HL-60 (cell line): ENCODE data around the gene TBC1D1.

Source experiments
- DNase-seq, 2 experiments: peaks; one replicate each; pipeline ENCODE4 v3.0.0-alpha.2; 2010 to 2020; ENCODE audit warnings: low read depth in 1 of 2, low spot score in 1 of 2
- H3K27ac ChIP-seq: fragments of 250-450 bp; sonication (Bioruptor Pico); replicated peaks from 2 replicates; pipeline ENCODE4 v1.5.1; 2020; ENCODE audit warnings: mild to moderate bottlenecking, moderate library complexity
- H3K27me3 ChIP-seq: fragments of 250-450 bp; sonication (Bioruptor Pico); 2 replicates; pipeline ENCODE4 v1.5.1; 2021; ENCODE audit warnings: mild to moderate bottlenecking, moderate library complexity; ENCODE audit not compliant: insufficient read depth, poor library complexity, severe bottlenecking
- H3K4me3 ChIP-seq: replicated peaks from 2 replicates; pipeline ENCODE4 v1.5.1; 2011; ENCODE audit warnings: mild to moderate bottlenecking, control low read depth, low read length; ENCODE audit not compliant: insufficient read depth
- GABPA ChIP-seq: IDR thresholded peaks from 2 replicates; pipeline ENCODE4 v1.6.1; 2012; ENCODE audit warnings: low read depth
- POLR2AphosphoS5 ChIP-seq: IDR thresholded peaks from 2 replicates; pipeline ENCODE4 v1.6.1; 2012; ENCODE audit warnings: low read depth
- REST ChIP-seq: IDR thresholded peaks from 2 replicates; pipeline ENCODE4 v1.6.1; 2012; ENCODE audit warnings: low read depth; ENCODE audit not compliant: insufficient replicate concordance
- SPI1 ChIP-seq: IDR thresholded peaks from 2 replicates; pipeline ENCODE4 v1.6.1; 2012; ENCODE audit warnings: low read depth, mild to moderate bottlenecking, borderline replicate concordance
- TF ChIP-seq, protein P1 (sequence below): IDR thresholded peaks from one replicate; pipeline ENCODE4 v1.5.1; 2011; ENCODE audit warnings: low read length, control low read depth, inconsistent platforms; ENCODE audit not compliant: insufficient read depth

Gene TBC1D1

GRCh38 chr4:37949636-37950426 is 58.9 kb downstream of the TBC1D1 start:
- no peaks in the 10 kb centered on the region for H3K27me3 ChIP-seq
- TF ChIP-seq, protein P1, sequence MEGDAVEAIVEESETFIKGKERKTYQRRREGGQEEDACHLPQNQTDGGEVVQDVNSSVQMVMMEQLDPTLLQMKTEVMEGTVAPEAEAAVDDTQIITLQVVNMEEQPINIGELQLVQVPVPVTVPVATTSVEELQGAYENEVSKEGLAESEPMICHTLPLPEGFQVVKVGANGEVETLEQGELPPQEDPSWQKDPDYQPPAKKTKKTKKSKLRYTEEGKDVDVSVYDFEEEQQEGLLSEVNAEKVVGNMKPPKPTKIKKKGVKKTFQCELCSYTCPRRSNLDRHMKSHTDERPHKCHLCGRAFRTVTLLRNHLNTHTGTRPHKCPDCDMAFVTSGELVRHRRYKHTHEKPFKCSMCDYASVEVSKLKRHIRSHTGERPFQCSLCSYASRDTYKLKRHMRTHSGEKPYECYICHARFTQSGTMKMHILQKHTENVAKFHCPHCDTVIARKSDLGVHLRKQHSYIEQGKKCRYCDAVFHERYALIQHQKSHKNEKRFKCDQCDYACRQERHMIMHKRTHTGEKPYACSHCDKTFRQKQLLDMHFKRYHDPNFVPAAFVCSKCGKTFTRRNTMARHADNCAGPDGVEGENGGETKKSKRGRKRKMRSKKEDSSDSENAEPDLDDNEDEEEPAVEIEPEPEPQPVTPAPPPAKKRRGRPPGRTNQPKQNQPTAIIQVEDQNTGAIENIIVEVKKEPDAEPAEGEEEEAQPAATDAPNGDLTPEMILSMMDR = no peak
- TF ChIP-seq POLR2AphosphoS5 = no peak
- no peak for TF ChIP-seq SPI1
- no peak for TF ChIP-seq GABPA
- TF ChIP-seq REST = no peak
- H3K4me3 ChIP-seq = no peak overlapping the region
- H3K27ac ChIP-seq = no peak overlapping the region
- no peak for DNase-seq

DNA sequence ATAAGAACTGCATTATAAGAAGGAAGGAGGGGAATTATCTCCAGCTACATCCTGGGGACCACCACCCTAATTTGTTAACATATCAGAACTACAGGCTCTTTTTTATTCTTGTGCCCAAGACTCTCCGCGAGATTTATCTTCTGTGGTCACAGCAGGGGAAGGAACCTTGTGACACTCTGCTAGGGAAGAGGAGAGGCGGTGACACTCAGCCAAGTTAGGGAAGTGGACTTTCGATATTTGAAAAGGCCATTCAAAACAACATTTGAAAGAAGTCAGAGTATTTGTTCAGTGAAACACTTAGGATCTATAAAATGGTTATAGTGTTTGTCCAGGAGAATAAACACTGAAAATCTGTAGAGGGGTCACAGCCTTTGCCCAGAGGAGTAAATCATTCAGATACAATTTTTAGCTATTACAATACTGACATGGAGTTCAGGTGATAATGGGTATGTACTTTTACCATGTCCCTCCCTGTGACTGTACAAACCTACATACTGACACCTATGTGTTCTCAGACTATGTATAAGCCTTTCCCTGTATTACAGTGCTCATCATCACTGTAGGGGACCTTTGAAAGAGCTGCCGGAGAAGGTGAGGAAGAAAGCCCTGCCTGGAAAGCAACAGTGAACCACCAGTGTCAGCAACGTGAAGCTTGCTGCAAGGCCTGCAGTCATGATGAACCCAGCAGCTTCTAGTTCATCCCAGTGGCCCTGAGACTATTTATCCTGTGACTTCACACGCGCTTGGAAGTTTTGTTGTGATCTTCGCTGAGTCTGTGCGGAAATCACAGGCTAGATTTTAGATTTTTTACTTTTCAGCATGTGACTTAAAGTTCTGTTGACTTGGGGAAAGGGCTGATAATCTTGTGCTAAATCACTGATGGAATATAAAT is 60.8 kb downstream of the TBC1D1 start:
- peak; percentile 20 to 65 for DNase-seq
- no peaks in the 10 kb centered on the region for H3K27me3 ChIP-seq
- peak overlapping the region; percentile 28; the same call in 1 of the 2 replicates for H3K27ac ChIP-seq
- TF ChIP-seq GABPA (no peak; the same call in 1 of the 2 replicates), SPI1 (peak; percentile 86)
- TF ChIP-seq, protein P1 = no peak
- no peak overlapping the region for H3K4me3 ChIP-seq

- Histone ChIP-seq H3K27me3 (no peaks in the 10 kb centered on the region), H3K27ac (no peak overlapping the region), H3K4me3 (no peak overlapping the region)
- no peak for DNase-seq
- TF ChIP-seq SPI1 = no peak
- TF ChIP-seq GABPA = no peak
Observed at GRCh38 chr4:37953156-37953555, 62.3 kb downstream of the TBC1D1 start.

GRCh38 chr4:37953620-37954293 is 62.9 kb downstream of the TBC1D1 start:
- Histone ChIP-seq H3K27me3 (no peaks in the 10 kb centered on the region), H3K4me3 (no peak overlapping the region), H3K27ac (no peak overlapping the region)
- DNase-seq = no peak
- no peak for TF ChIP-seq REST
- TF ChIP-seq, protein P1 = no peak
